HG03439 (cell line): ENCODE data around the gene CCDC178.
A peak's percentile ranks its signal among the peaks of the same experiment; 100 is the strongest.
"Not testable (repeated sequence)": the region's sequence is repeated elsewhere in the genome, so short reads cannot be mapped to it uniquely, and the experiment has no call there.

Source experiments
- ATAC-seq: cut with Tn5 transposase; IDR thresholded peaks from one replicate; pipeline ENCODE4 v1.9.1; 2021; ENCODE audit warnings: mild to moderate bottlenecking, moderate library complexity; ENCODE audit not compliant: unreplicated experiment

Gene CCDC178

GRCh38 chr18:33022370-33022769, 418.2 kb downstream of the CCDC178 start:
- ATAC-seq: no peak

DNA sequence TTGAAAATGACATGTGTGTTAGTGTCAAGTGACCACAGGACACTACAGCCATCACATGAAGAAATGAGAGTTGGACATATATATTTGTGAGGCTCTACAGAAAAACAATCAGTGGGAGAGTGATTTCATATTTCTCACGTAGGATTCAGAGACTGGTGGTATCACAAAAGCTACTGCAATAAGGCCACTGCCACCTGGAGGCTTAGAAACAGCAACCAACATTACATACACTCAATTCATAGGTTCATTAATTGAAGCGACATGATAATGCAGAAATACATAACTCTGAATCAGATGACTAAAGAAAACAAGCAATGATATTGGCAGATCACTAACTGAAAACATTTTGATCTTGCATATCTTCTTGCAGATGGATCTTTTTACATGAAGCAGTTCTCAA, 419.6 kb downstream of the CCDC178 start:
- ATAC-seq: no peak

DNA sequence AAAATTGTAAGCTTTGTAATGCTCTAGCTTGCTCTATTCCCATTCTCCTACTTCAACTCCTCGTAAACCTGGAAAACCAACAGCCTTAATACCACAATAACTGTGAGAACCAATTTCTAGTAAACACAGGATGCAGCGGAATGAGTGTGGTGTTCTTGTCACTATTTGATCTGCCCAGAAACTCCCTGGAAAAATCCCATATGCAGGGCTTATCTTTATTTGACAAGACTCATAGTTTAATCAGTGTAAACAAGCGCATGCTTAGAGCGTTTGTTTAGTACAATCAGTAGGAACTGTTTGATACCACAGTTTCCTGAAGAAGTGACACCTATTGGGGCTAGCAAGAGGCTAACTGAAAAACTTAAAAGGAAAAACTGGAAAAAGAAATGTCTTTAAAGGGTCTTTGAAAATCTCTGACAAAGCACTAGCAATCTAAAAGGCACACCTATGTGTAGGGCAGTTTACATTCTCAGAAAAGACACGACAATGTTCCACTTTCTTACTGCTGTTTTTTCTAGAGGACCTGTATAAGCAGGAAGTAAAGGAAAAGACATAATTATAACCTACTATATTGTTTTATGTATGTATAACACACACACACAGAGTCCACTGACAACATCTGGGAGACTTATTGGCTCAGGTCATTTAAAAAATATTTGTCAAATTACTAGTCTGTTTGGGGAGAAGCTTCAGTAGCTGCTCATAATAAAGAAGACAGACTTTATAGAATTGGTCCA, 426.3 kb downstream of the CCDC178 start:
- no peak for ATAC-seq

DNA sequence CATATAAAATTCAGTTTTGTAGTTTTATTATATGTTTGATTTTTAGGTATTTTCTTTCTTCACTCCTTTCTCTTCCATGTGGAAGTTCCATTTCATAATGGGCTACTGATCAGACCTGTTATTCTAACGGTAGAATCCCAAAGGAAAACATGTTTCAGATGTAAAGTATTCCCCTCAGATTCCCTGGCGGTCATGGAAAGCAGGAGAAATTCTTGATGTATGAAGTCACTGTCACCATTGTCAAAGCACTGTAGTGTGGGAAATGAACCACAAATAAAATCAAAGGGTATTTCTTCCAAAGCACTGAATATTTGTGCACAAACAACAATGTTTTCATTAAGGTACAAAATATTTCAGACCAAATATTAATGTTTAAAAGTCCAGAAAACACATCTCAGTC, 430.4 kb downstream of the CCDC178 start:
- no peak for ATAC-seq

DNA sequence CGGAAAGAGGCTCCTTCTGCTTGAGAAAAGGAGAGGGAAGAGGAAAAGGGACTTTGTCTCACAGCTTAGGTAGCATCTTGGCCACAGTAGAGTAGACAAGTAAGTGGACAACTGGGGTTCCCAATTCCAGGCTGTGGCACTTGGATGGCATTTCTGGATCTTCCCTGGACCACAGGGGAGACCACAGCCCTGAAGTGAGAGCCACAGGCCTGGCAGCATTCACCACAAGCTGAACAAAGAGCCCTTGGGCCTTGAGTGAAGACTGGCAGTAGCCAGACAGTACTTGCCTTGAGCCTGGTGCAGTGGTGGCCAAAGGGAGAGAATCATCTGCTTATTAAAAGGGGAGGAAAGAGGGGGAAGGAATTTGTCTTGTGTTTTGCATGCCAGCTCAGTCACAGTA, 441.6 kb downstream of the CCDC178 start:
- ATAC-seq: no peak

DNA sequence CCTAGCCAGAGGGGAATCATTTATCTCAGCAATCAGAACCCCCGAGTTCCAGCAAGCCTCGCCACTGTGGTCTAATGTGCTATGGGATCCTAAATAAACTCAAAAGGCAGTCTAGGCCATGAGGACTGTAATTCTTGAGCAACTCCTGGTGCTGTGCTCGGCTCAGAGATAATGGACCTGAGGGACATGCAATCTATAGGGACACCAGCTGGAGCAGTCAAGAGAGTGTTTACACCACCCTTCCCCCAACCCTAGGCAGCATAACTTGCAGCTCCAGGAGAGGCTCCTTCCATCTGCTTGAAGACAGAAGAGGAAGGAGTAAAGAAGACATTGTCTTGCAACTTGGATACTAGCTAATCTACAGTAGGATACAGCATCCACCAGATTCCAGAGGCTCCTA, 442.2 kb downstream of the CCDC178 start:
- no peak for ATAC-seq

DNA sequence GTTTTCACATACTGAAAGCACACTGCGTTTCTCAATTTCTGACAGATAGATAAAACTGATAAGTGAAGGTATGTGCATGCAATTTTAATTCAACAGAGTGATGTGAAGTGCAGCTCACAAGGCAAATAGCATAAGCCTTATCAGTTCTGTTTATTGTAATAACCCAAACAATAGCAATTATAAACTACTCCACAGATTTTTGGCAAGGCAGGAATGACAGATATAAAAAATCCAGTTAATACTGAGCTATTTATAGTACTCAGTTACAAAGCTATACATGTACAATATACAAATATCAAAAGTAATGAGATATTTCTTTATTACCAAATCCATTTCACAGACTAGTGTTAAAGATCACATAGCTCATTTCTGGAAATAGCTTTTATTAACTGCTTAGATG, 456.8 kb downstream of the CCDC178 start:
- ATAC-seq: no peak

- ATAC-seq: no peak
These were observed 459.6 kb downstream of the CCDC178 start for GRCh38 chr18:32980896-32981295.

GRCh38 chr18:32975501-32975900, 465.0 kb downstream of the CCDC178 start:
- ATAC-seq: no peak

DNA sequence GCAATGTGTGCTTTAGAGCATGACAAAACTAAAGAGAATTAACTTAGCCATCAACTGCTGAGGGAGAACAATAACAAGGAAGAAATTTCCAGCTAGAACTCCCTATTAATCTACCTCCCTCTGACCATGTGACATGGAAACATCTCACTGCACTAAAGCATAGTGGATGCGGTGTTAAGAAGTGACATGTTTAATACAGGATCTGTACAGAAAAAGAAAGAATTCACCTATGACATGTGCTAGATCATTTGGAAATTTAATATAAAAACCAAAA, 465.4 kb downstream of the CCDC178 start:
- ATAC-seq: no peak

DNA sequence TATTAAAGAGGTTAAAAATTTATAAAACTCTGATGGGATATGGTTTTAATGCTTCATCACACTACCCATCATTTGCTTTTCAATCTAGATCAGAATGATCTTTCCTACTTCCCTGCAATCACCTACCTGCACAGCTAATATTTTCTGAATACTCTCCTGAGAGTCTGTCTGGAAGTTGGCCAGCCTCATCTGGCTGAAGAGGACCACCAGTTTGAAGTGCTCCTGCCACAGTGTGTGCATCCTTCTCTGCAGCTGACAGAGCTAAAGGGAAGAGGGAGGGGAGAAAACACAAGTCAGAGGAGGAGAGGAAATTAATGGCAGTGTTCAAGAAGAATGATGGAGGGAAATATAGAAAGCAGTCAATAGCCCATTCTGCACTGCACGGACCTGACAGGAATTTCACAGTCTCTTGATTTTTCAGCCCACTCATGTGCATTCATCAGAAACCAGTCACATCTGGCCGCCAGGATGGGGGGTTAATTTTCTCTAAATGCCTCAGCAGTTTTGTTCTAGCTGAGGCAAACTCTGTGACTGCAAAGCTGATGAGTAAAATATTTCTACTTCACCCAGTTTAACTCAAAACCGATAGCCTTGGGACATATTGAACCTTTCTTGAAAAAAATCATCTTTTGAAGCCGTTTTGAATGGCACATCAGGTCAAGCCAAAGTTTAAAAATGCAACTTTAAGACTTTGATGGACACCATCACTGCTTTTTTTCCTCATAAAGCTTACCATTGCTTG, 465.9 kb downstream of the CCDC178 start:
- ATAC-seq: peak; percentile 71

DNA sequence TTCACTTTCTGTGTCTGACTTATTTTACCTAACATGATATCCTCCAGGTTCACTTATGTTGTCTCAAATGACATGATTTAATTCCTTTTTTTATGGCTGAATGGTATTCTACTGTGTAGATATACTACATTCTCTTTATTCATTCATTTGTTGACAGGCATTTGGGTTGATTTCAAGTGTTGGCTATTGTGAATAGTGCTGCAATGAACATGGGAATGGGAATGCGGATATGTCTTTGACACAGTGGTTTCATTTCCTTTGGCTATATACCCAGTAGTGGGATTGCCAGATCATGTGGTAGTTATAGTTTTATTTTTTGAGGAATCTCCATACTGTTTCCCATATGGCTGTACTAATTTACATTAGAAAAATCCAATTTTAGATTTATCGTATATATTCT, 472.3 kb downstream of the CCDC178 start:
- ATAC-seq: no peak

- no peak for ATAC-seq
These were observed 474.4 kb downstream of the CCDC178 start for GRCh38 chr18:32966141-32966540.

DNA sequence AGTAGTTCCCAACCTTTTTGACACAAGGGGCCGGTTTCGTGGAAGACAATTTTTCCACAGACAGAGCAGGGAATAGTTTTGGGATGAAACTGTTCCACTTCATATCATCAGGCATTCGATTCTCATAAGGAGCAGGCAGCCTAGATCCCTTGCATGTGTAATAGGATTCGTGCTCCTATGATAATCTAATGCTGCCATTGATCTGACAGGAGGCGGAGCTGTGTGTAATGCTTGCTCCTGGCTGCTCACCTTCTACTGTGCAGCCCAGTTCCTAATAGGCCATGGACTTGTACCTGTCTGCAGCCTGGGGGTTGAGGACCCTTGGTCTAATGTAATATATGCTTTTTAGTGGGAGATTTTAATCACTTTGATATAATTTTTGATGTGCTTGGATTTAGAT, 479.0 kb downstream of the CCDC178 start:
- ATAC-seq: no peak

DNA sequence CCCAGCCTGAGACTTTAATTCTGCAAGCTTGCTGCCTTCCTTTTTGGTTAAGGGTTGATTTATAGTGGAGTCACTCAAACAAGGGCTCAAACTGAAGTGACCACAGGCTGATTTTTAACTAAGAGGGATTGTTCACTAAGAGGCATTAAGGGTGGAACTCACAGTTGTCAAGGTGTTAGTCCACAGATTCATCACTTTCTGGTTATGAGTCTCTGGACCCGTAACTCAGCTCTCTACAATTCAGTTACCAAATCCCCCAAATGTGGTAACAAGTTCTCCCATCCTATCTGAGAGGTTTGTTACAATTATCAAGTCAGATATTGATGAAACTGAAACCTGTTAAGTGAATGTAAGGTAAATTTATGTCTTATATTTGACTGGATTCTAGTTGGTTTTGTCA, 481.8 kb downstream of the CCDC178 start:
- peak; percentile 71 for ATAC-seq

DNA sequence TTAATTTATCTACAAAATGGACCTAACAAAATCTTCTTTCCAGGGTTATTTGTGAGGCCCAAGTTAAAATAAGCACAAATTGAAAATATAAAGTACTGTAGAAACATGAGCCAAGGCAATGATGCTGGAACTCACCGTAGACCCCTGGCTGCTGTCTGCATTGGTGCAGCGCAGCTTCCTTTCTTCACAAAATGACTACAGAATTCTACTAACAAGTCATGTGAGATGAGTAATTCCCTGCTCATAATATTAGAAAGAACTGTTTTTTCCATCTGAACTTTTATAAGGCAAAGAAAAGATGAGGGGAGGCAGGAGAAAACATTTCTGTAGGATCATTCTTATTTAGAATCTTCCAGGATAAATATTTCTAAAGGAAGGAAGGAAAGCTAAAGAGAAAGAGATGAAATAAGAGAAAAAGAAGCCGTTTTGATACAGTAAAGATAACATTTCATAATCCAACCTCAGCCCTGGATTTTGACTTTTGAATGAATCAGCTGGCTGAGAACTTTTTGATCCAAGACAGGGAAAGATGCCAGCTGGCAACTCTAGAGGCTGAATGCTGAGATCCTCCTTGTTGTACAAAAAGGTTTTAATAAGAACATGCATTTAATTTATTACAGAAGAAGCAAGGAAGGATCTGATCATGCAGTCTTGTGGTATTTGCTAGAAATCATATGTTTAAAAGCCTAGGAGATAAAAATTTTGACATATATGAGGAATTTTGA, 483.8 kb downstream of the CCDC178 start:
- no peak for ATAC-seq

DNA sequence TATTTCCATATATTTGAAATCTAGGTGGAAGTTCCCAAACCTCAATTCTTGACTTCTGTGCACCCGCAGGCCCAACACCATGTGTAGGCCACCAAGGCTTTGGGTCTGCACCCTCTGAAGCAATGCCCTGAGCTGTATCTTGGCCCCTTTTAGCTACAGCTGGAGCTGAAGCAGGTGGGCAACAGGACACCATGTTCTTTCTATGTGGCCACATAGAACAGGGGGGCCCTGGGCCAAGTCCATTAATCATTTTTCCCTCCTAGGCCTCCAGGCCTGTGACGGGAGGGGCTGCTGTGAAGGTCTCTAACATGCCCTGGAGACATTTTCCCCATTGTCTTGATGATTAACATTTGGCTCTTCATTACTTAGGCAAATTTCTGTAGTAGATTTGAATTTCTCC, 488.2 kb downstream of the CCDC178 start:
- not testable (repeated sequence) for ATAC-seq

- no peak for ATAC-seq
These were observed 502.9 kb downstream of the CCDC178 start for GRCh38 chr18:32937597-32937996.

- ATAC-seq: no peak
These were observed 503.5 kb downstream of the CCDC178 start for GRCh38 chr18:32937066-32937465.

DNA sequence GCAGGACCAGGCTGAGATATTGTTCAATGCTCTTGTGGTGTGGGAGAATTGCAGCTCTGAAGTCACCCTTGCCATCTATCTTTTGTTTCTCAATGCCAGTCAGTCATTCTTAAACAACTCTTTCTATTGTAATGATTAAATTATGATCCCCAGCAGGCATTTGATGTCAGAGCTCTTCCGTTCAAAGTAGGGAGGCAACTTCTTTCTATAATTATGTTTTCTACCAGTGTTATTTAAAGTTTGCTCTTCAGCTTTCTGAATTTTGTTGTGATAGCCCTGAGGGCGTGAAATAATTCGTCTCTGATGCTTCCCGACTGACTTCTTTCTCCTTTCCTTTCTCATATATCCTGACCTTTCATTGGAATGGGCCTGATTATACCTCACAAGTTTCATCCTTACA, 506.3 kb downstream of the CCDC178 start:
- ATAC-seq: no peak

DNA sequence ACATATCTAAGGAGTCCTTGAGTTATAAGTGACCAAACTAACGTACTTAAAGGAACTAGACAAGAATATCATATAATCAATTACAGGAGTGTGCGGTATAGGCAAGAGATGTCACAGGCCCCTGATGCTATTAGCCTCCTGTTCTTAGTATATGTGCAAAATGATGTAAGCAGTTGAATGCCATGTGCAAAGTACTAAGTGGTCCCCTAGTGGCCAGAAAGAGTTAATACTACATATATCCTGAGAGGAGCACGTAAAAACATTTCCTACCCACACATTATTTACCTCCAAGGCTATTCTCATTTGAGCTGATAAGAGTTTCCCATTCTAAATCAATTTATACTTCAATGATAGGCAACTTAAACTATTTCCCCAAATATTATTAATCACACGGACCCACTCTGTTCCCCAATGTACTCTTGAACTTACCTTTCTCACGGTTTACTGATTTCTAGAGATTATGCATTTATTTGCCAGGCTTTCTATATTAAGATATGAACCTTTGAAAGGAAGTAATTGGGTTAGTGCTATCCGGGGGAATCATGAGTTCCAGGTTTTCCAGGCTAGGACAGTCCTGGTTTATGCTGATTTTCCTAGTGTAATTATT, 509.7 kb downstream of the CCDC178 start:
- peak; percentile 99 for ATAC-seq

DNA sequence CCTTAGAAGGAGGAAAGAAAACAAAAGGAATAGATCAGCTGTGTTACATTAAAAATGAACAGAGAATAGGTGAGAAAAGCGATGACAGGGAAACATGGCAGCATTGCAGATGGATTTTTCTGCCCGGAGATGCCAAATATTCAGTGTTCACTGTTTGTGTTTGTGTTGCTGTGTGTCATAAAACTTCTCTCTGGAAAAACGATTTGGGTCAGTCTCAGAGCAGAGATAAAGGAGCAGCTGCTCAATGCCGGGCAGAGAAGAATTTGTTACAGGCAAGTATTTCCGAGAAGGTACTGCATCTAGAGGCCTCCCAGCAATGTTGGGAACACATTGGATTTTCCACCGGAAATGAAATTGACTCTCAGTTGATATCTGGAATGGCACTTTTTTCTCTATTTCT, 511.3 kb downstream of the CCDC178 start:
- no peak for ATAC-seq
